K562 (cell line): ENCODE data around the gene IRS1. TPM values are rescaled to one million over a fixed set of nuclear protein-coding genes. Genes with fewer than 3 reads are reported as not detected.

Source experiments
- ARID1B ChIP-seq: fragments of 450-650 bp; IDR thresholded peaks from 2 replicates; pipeline ENCODE4 v1.6.1; 2016; ENCODE audit warnings: antibody characterized with exemption, mild to moderate bottlenecking, inconsistent platforms
- ATF7 ChIP-seq: fragments of 450-650 bp; IDR thresholded peaks from 2 replicates; pipeline ENCODE4 v1.7.1; 2014; ENCODE audit warnings: mild to moderate bottlenecking, moderate library complexity
- CAMTA2 ChIP-seq: fragments of 250-450 bp; sonication (Bioruptor Pico); conservative IDR thresholded peaks from 2 replicates; pipeline ENCODE4 v1.5.1; 2022
- EP300 ChIP-seq: IDR thresholded peaks from 2 replicates; pipeline ENCODE4 v1.6.1; 2012; ENCODE audit warnings: low read length, improper control_type of control experiment
- EZH2 ChIP-seq: IDR thresholded peaks from 2 replicates; pipeline ENCODE4 v1.6.1; 2012; ENCODE audit warnings: low read depth, mild to moderate bottlenecking, inconsistent platforms, low read length, borderline replicate concordance
- FUS ChIP-seq: fragments of 200-400 bp; formaldehyde crosslinking; optimal IDR thresholded peaks from 2 replicates; pipeline ENCODE3; 2017; ENCODE audit warnings: low read depth, low read length
- HNRNPUL1 ChIP-seq: fragments of 200-400 bp; formaldehyde crosslinking; IDR thresholded peaks from 2 replicates; pipeline ENCODE4 v1.6.1; 2017; ENCODE audit warnings: low read length
- ILK ChIP-seq: fragments of 450-650 bp; IDR thresholded peaks from 2 replicates; pipeline ENCODE4 v1.6.1; 2016; ENCODE audit warnings: missing genetic modification characterization, low read depth, mild to moderate bottlenecking, missing compliant biosample characterization, moderate library complexity, borderline replicate concordance
- IRF2 ChIP-seq: sonication (generic); formaldehyde crosslinking; IDR thresholded peaks from 2 replicates; pipeline ENCODE4 v1.8.1; 2022; ENCODE audit warnings: mild to moderate bottlenecking, missing genetic modification reagents
- L3MBTL2 ChIP-seq: fragments of 450-650 bp; IDR thresholded peaks from 2 replicates; pipeline ENCODE4 v1.6.1; 2016; ENCODE audit warnings: mild to moderate bottlenecking, moderate library complexity
- MTA1 ChIP-seq: fragments of 450-650 bp; IDR thresholded peaks from 2 replicates; pipeline ENCODE4 v1.6.1; 2017; ENCODE audit warnings: borderline replicate concordance
- NONO ChIP-seq, 2 experiments: fragments of 200-400 bp in 1 of 2; fragments of 450-650 bp in 1 of 2; formaldehyde crosslinking in 1 of 2; IDR thresholded peaks; 2 replicates each; pipeline ENCODE4 v1.6.1; 2017; ENCODE audit warnings: low read depth in 2 of 2, mild to moderate bottlenecking in 2 of 2, moderate library complexity in 2 of 2, low read length in 1 of 2
- SETDB1 ChIP-seq: IDR thresholded peaks from one replicate; pipeline ENCODE4 v1.6.1; 2012; ENCODE audit warnings: low read length, control low read depth, inconsistent platforms
- TAF7 ChIP-seq: fragments of 450-650 bp; IDR thresholded peaks from 2 replicates; pipeline ENCODE4 v1.6.1; 2016; ENCODE audit warnings: missing genetic modification characterization, missing compliant biosample characterization
- ZBED1 ChIP-seq: IDR thresholded peaks from 2 replicates; pipeline ENCODE4 v1.6.1; 2014
- ZFP36 ChIP-seq: fragments of 150-350 bp; IDR thresholded peaks from 2 replicates; pipeline ENCODE4 v1.6.1; 2018; ENCODE audit warnings: low read length, low read depth; ENCODE audit not compliant: partially characterized antibody
- polyA plus RNA-seq, 8 experiments: library from polyadenylated mRNA; depleted of rRNA in 4 of 8; stranded (reverse) in 5 of 8; unstranded in 3 of 8; fragments of >200 nt; fragmentation: Nextera tagmentation in 2 of 8; fragmentation: Illumina TruSeq in 1 of 8; extraction: Ambion mirVana in 2 of 8; extraction: Trizol in 1 of 8; gene quantifications; 2 replicates each; pipeline versions ENCODE4 v1.2.1 to v1.2.3, GENCODE V29; 2011 to 2014; ENCODE audit warnings: inconsistent platforms in 1 of 8, missing spikeins in 1 of 8
- total RNA-seq, 7 experiments: library from RNA; depleted of rRNA in 6 of 7; stranded (reverse); fragments of >200 nt in 6 of 7; fragmentation: Illumina TruSeq in 2 of 7; extraction: Trizol in 2 of 7; gene quantifications; 2 replicates each; pipeline versions ENCODE4 v1.2.1 to v1.2.3, GENCODE V29; 2011 to 2021; ENCODE audit warnings: low replicate concordance in 1 of 7
- TF ChIP-seq, protein P1 (sequence below): fragments of 450-650 bp; conservative IDR thresholded peaks from 2 replicates; pipeline ENCODE4 v1.6.1; 2016; ENCODE audit warnings: missing genetic modification characterization, low read depth, mild to moderate bottlenecking, missing compliant biosample characterization, moderate library complexity
- TF ChIP-seq, protein P2 (sequence below), 2 experiments: fragments of 250-450 bp in 1 of 2; fragments of 450-650 bp in 1 of 2; sonication (Bioruptor Pico) in 1 of 2; IDR thresholded peaks; 2 replicates each; pipeline versions ENCODE4 v1.6.1 to v1.8.0; 2016 to 2021; ENCODE audit warnings: mild to moderate bottlenecking in 2 of 2, moderate library complexity in 2 of 2, missing compliant biosample characterization in 1 of 2, missing genetic modification characterization in 1 of 2
- TF ChIP-seq, protein P3 (sequence below): sonication (generic); formaldehyde crosslinking; IDR thresholded peaks from 2 replicates; pipeline ENCODE4 v1.4.0; 2020; ENCODE audit warnings: mild to moderate bottlenecking, missing genetic modification reagents
- TF ChIP-seq, protein P4 (sequence below): sonication (generic); formaldehyde crosslinking; IDR thresholded peaks from 2 replicates; pipeline ENCODE4 v1.8.0; 2022; ENCODE audit warnings: mild to moderate bottlenecking, missing genetic modification reagents
- TF ChIP-seq, protein P5 (sequence below): sonication (generic); formaldehyde crosslinking; IDR thresholded peaks from 2 replicates; pipeline ENCODE4 v1.8.1; 2022; ENCODE audit warnings: missing genetic modification reagents
- TF ChIP-seq, protein P6 (sequence below): fragments of 250-450 bp; sonication (Bioruptor Pico); IDR thresholded peaks from 2 replicates; pipeline ENCODE4 v1.4.0; 2020; ENCODE audit warnings: mild to moderate bottlenecking, moderate library complexity

IRS1 gene
- total and polyA plus RNA-seq, 9 of the 15 experiments (the other 6 are each of a cell fraction or from before 2014, with no cell fraction given) = under 0.01 to 0.31 (median 0.08) TPM; not detected in 1

DNA sequence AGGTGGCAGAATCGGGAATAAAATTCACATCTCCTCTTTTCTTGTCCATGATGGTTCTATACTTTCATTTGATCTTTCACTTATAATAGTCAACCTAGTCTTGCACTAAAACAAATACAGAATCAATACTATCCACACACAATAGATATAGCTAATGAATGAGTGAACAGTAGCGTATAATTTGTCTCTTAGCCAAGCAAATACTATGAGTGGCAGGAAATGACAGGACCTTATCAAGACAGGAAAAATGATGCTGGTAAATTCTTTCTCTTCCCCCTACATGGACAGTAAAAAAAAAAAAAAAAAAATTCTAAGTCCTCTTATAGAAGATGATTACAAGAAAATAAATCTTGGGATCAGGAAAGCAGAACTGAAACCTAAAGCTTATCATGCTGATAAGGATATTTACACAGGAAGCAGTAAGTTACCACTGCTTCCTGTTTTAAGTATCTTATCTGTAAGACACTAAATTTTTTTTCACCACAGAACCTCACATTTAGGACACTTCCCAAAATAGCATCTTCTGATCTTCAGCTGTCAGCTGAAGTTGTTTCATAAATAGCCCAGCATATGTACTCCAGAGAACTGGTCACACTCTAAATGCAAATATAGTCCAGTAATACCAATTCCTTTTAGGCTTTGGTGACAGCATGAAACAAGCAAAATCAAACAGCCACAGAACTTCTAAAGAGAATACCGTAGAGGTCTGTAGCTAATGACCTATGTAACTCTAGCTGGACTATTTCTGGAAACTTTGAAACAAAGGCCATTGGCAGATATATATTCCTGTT is 27.0 kb downstream of the IRS1 start (continued):
- TF ChIP-seq SETDB1 (no peak), MTA1 (peak; percentile 83; the same call in 1 of the 2 replicates), EZH2 (no peak), L3MBTL2 (no peak), CAMTA2 (CRISPR knock-in tag) (no peak), TAF7 (tag) (no peak), ILK (no peak), FUS (no peak), ARID1B (peak; percentile 92), EP300 (peak; percentile 91), IRF2 (CRISPR knock-in tag) (no peak), HNRNPUL1 (no peak), NONO (IDR thresholded peaks at IDR 0.05; ENCODE audit: low read depth in 2 of 2, low read length in 1 of 2) (no peak), ZFP36 (no peak), ATF7 (no peak), ZBED1 (no peak)
- TF ChIP-seq, protein P1, sequence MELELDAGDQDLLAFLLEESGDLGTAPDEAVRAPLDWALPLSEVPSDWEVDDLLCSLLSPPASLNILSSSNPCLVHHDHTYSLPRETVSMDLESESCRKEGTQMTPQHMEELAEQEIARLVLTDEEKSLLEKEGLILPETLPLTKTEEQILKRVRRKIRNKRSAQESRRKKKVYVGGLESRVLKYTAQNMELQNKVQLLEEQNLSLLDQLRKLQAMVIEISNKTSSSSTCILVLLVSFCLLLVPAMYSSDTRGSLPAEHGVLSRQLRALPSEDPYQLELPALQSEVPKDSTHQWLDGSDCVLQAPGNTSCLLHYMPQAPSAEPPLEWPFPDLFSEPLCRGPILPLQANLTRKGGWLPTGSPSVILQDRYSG (tag) = no peak
- TF ChIP-seq, protein P2, sequence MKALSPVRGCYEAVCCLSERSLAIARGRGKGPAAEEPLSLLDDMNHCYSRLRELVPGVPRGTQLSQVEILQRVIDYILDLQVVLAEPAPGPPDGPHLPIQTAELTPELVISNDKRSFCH (CRISPR knock-in tag; IDR thresholded peaks at IDR 0.05) = no peak
- TF ChIP-seq, protein P2 (tag; IDR thresholded peaks at IDR 0.05) = peak; percentile 80; the same call in 1 of the 2 replicates
- TF ChIP-seq, protein P3, sequence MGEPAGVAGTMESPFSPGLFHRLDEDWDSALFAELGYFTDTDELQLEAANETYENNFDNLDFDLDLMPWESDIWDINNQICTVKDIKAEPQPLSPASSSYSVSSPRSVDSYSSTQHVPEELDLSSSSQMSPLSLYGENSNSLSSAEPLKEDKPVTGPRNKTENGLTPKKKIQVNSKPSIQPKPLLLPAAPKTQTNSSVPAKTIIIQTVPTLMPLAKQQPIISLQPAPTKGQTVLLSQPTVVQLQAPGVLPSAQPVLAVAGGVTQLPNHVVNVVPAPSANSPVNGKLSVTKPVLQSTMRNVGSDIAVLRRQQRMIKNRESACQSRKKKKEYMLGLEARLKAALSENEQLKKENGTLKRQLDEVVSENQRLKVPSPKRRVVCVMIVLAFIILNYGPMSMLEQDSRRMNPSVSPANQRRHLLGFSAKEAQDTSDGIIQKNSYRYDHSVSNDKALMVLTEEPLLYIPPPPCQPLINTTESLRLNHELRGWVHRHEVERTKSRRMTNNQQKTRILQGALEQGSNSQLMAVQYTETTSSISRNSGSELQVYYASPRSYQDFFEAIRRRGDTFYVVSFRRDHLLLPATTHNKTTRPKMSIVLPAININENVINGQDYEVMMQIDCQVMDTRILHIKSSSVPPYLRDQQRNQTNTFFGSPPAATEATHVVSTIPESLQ (CRISPR knock-in tag) = no peak
- TF ChIP-seq, protein P4, sequence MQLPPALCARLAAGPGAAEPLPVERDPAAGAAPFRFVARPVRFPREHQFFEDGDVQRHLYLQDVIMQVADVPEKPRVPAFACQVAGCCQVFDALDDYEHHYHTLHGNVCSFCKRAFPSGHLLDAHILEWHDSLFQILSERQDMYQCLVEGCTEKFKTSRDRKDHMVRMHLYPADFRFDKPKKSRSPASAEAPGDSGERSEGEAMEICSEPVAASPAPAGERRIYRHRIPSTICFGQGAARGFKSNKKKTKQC (CRISPR knock-in tag) = no peak
- TF ChIP-seq, protein P5, sequence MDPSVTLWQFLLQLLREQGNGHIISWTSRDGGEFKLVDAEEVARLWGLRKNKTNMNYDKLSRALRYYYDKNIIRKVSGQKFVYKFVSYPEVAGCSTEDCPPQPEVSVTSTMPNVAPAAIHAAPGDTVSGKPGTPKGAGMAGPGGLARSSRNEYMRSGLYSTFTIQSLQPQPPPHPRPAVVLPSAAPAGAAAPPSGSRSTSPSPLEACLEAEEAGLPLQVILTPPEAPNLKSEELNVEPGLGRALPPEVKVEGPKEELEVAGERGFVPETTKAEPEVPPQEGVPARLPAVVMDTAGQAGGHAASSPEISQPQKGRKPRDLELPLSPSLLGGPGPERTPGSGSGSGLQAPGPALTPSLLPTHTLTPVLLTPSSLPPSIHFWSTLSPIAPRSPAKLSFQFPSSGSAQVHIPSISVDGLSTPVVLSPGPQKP (CRISPR knock-in tag) = no peak
- TF ChIP-seq, protein P6, sequence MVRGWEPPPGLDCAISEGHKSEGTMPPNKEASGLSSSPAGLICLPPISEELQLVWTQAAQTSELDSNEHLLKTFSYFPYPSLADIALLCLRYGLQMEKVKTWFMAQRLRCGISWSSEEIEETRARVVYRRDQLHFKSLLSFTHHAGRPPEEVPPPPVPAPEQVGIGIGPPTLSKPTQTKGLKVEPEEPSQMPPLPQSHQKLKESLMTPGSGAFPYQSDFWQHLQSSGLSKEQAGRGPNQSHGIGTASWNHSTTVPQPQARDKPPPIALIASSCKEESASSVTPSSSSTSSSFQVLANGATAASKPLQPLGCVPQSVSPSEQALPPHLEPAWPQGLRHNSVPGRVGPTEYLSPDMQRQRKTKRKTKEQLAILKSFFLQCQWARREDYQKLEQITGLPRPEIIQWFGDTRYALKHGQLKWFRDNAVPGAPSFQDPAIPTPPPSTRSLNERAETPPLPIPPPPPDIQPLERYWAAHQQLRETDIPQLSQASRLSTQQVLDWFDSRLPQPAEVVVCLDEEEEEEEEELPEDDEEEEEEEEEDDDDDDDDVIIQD (CRISPR knock-in tag) = no peak
